ENCODE data around the gene LCP1.
"Not testable (repeated sequence)": the region's sequence is repeated elsewhere in the genome, so short reads cannot be mapped to it uniquely, and the experiment has no call there.

The LCP1 gene

GRCh38 chr13:46181840-46182490 is at the start of gene LCP1:
Gene LCP1 (minus strand): TSS chr13:46182177. CDS start chr13:46159662, 22,515 bp downstream.
- DNase-seq (ENCODE audit: low spot score) = no peak

- DNase-seq (ENCODE audit: low spot score) = no peak
These were observed 47.3 kb upstream of the LCP1 start for GRCh38 chr13:46229251-46229650.

- not testable (repeated sequence) for DNase-seq (ENCODE audit: low spot score)
These were observed 38.3 kb upstream of the LCP1 start for GRCh38 chr13:46220234-46220633.

GRCh38 chr13:46214741-46215140 is 32.8 kb upstream of the LCP1 start:
- DNase-seq (ENCODE audit: low spot score) = not testable (repeated sequence)

- no peak for DNase-seq (ENCODE audit: low spot score)
These were observed 31.3 kb upstream of the LCP1 start for GRCh38 chr13:46213242-46213641.

- DNase-seq (ENCODE audit: low spot score) = peak; percentile 85
These were observed 29.7 kb upstream of the LCP1 start, which contains the start of gene LRRC63 for GRCh38 chr13:46211483-46212351. Gene LRRC63 (plus strand): TSS chr13:46211928. CDS start chr13:46213035, 1,107 bp downstream.

GRCh38 chr13:46211116-46211482 is 29.1 kb upstream of the LCP1 start:
- DNase-seq (ENCODE audit: low spot score) = no peak

GRCh38 chr13:46210362-46211083 is 28.5 kb upstream of the LCP1 start:
- DNase-seq (ENCODE audit: low spot score) = no peak

- no peak for DNase-seq (ENCODE audit: low spot score)
These were observed 25.9 kb upstream of the LCP1 start for GRCh38 chr13:46207828-46208227.

GRCh38 chr13:46206143-46206542 is 24.2 kb upstream of the LCP1 start:
- DNase-seq (ENCODE audit: low spot score) = no peak

GRCh38 chr13:46202966-46203365 is 21.0 kb upstream of the LCP1 start:
- DNase-seq (ENCODE audit: low spot score) = no peak

- no peak for DNase-seq (ENCODE audit: low spot score)
These were observed 20.3 kb upstream of the LCP1 start for GRCh38 chr13:46202188-46202795.

- no peak for DNase-seq (ENCODE audit: low spot score)
These were observed 16.8 kb upstream of the LCP1 start for GRCh38 chr13:46198696-46199193.

- no peak for DNase-seq (ENCODE audit: low spot score)
These were observed 15.5 kb upstream of the LCP1 start for GRCh38 chr13:46197299-46198048.

GRCh38 chr13:46195016-46195415 is 13.0 kb upstream of the LCP1 start:
- no peak for DNase-seq (ENCODE audit: low spot score)

- DNase-seq (ENCODE audit: low spot score) = no peak
These were observed 10.4 kb upstream of the LCP1 start for GRCh38 chr13:46192412-46192811.

GRCh38 chr13:46185634-46186033 is 3.7 kb upstream of the LCP1 start:
- DNase-seq (ENCODE audit: low spot score) = no peak

- DNase-seq (ENCODE audit: low spot score) = no peak
These were observed 2.3 kb upstream of the LCP1 start for GRCh38 chr13:46184277-46184699.

- no peak for DNase-seq (ENCODE audit: low spot score)
These were observed 1.3 kb upstream of the LCP1 start for GRCh38 chr13:46183018-46183946.

- DNase-seq (ENCODE audit: low spot score) = no peak
These were observed 507 bp upstream of the LCP1 start for GRCh38 chr13:46182491-46182877.

Measured in putamen (tissue), 1 donor.